Lower lobe of right lung (tissue), 2 donors: Measurements from ENCODE around the gene THEM5. TPM values are rescaled to one million over a fixed set of nuclear protein-coding genes. Genes with fewer than 3 reads are reported as not detected.

Experiments
- ATAC-seq, 2 donors: fragments of 200-7000 bp; cut with Tn5 transposase; one replicate each; pipeline ENCODE4 v1.9.1; 2020 to 2022; ENCODE audit warnings: mild to moderate bottlenecking in 2 of 2, moderate library complexity in 2 of 2
- DNase-seq: peaks from one replicate; pipeline ENCODE4 v3.0.0-alpha.2; 2020
- H3K27ac ChIP-seq: fragments of 200-600 bp; one replicate; pipeline ENCODE4 v1.8.0; 2022
- H3K27me3 ChIP-seq: fragments of 200-600 bp; one replicate; pipeline ENCODE4 v1.8.0; 2022; ENCODE audit warnings: low read depth
- H3K36me3 ChIP-seq: fragments of 200-600 bp; one replicate; pipeline ENCODE4 v1.8.0; 2022; ENCODE audit warnings: mild to moderate bottlenecking
- H3K4me1 ChIP-seq: fragments of 200-600 bp; one replicate; pipeline ENCODE4 v1.8.0; 2022
- H3K4me3 ChIP-seq: fragments of 200-600 bp; one replicate; pipeline ENCODE4 v1.8.0; 2022; ENCODE audit warnings: mild to moderate bottlenecking
- H3K9me3 ChIP-seq: fragments of 200-600 bp; one replicate; pipeline ENCODE4 v1.8.0; 2022
- CTCF ChIP-seq: fragments of 200-600 bp; IDR thresholded peaks from one replicate; pipeline ENCODE4 v1.8.0; 2022; ENCODE audit warnings: antibody characterized with exemption, mild to moderate bottlenecking
- intact Hi-C: fragments of 100-400 bp; cut with DNase I; formaldehyde crosslinking; loops from one replicate; pipeline ENCODE4 v1.11.0; 2022
- total RNA-seq: library from RNA; stranded (reverse); fragmentation: NEBNext Ultra II Directional; extraction: Animal tissue kit (Norgen Biotek cat#: 25700); gene quantifications from one replicate; pipeline ENCODE4 v1.2.1, GENCODE V29; 2021
- donor health status: DM: no; HTN: yes; CAD: no; lungs with severe emphysema.

Gene THEM5
- total RNA-seq, 1 donor from 2014 or later = not detected

GRCh38 chr1:151823175-151823574 lies 30.3 kb downstream of the THEM5 start:
- intact Hi-C loops = no loop called here
- no peaks in the 10 kb centered on the region for H3K9me3 ChIP-seq
- H3K27ac ChIP-seq = no peak overlapping the region
- no peak overlapping the region for H3K4me3 ChIP-seq
- peaks cover 10% of the 10 kb centered on the region for H3K4me1 ChIP-seq
- DNase-seq (no peak), ATAC-seq (no peak)
- H3K27me3 ChIP-seq = no peaks in the 10 kb centered on the region
- no peak for TF ChIP-seq CTCF
- no peaks in the 10 kb centered on the region for H3K36me3 ChIP-seq

DNA sequence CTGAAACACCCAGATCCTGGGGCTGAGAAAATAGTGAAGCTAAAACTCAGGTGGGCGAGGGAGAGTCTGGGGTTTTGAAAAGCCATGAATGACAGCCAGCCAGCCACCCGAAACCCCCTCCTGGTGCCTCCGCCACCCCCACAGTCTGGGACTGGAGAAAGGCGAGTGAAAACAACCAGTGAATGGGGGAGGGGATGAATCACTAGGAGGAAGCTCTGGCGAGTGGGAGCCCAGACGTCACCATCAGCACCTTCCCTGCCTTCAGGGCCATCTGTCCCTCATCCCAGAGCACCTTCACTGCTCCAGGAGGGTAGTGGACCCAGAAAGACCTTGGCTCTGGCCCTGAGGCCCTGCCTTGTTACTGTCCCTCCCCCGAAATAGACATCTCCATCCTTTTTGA lies 31.1 kb downstream of the THEM5 start:
- H3K27me3 ChIP-seq = no peaks in the 10 kb centered on the region
- no peak overlapping the region for H3K4me3 ChIP-seq
- no peak for ATAC-seq
- no peak overlapping the region for H3K27ac ChIP-seq
- intact Hi-C loops = no loop called here
- H3K9me3 ChIP-seq = no peaks in the 10 kb centered on the region
- TF ChIP-seq CTCF = no peak
- no peaks in the 10 kb centered on the region for H3K36me3 ChIP-seq
- H3K4me1 ChIP-seq = peaks cover 8% of the 10 kb centered on the region
- DNase-seq = no peak

DNA sequence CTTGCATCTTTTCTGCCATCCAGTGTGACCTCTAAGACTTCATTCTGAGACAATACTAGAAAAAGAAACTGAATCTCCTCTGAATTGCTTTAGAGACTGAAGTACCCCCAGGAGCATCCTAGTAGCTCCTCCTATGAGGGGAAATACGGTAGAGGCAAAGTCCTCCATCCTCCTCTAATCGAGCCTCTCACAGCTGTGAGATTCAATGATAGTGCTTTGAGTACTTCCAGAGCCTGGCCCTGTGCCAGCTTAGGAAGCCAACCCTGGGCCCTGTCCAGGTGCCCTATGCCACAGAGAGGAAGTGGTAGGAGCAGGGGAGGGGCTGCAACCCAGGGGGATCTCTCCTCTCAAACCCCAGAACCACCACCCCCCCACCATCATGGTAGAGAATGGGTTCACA lies 32.6 kb downstream of the THEM5 start:
- intact Hi-C loops = no loop called here
- Histone ChIP-seq H3K36me3 (peaks cover 8% of the 10 kb centered on the region), H3K27me3 (no peaks in the 10 kb centered on the region), H3K27ac (no peak overlapping the region), H3K4me1 (peaks cover 8% of the 10 kb centered on the region), H3K4me3 (no peak overlapping the region), H3K9me3 (no peaks in the 10 kb centered on the region)
- ATAC-seq (peak in 1 of 2 donors; percentile 18), DNase-seq (no peak)
- TF ChIP-seq CTCF = no peak

DNA sequence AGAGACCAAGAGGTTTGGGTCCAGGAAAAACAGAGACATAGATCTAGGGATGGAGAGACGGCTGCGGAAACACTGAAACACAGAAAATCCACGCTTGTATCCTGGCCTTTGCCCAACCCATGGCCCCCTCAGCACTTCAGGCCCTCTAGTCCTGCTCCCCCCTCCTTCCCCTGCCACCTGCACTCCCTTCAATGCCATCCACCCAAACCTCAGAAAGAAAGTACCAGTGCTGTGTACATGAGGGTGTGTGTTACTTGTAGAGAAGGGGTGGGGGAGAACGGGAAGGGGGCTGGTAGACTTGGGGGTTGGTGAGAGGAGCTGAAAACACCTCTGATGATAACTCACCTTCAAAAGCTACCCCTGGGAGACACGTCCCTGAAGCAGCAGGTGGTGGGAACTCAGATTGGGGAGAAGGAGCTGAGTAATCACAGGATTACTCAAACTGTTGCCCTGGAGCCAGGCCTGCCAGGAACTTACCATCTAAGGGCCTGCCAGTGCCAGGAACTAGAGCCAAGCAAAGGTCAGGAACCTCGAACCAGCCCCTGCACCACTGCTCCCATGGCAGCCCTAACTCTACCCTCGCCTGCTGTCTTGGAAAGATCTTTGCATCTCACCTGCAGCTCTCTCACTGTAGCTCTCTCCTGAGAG lies 33.4 kb downstream of the THEM5 start:
- H3K4me1 ChIP-seq = peaks cover 8% of the 10 kb centered on the region
- ATAC-seq (peak in 1 of 2 donors; percentile 24), DNase-seq (no peak)
- no peaks in the 10 kb centered on the region for H3K9me3 ChIP-seq
- H3K36me3 ChIP-seq = peaks cover 12% of the 10 kb centered on the region
- H3K4me3 ChIP-seq = no peak overlapping the region
- no peak for TF ChIP-seq CTCF
- intact Hi-C loops = no loop called here
- no peak overlapping the region for H3K27ac ChIP-seq
- H3K27me3 ChIP-seq = no peaks in the 10 kb centered on the region

DNA sequence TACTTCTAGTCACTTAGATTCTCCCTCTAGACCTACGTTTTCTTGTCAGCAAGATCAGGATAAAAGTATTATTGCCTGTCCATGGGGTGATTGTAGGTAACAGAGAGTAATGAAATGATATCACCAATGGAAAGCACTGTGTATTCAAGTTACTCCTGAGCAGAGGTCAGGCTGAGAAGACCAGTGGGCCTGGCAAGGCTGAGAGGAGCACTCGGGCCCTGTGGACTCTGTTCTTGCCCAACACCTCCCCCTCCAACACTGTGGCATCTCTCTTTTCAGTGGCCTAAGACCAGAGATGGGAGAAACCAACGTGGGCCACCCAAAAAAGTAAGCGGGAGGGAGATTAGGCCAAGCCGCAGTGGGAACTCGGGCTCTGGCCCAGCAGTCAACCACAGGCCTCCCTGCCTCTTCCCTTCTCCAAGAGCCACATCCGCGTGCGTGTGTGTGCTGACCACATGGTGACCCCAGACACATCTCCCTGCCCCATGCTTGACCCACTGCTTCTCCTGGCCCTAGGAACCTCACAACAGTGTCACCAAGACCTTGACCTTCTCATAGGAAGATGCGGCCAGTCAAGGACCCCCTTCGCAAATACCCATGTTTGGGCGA lies 34.2 kb downstream of the THEM5 start:
- Histone ChIP-seq H3K27ac (no peak overlapping the region), H3K4me3 (no peak overlapping the region), H3K36me3 (peaks cover 13% of the 10 kb centered on the region), H3K9me3 (no peaks in the 10 kb centered on the region), H3K27me3 (no peaks in the 10 kb centered on the region), H3K4me1 (peaks cover 8% of the 10 kb centered on the region)
- intact Hi-C loops = no loop called here
- DNase-seq = no peak
- TF ChIP-seq CTCF = no peak
- ATAC-seq = no peak
